Thoracic aorta (tissue), 2 donors: ENCODE results near the gene LCNL1. TPM values are rescaled to one million over a fixed set of nuclear protein-coding genes. Genes with fewer than 3 reads are reported as not detected.

ENCODE experiments used
- ATAC-seq: fragments of 150-250 bp; one replicate; pipeline ENCODE4 v1.8.0; 2017; ENCODE audit warnings: low read depth; ENCODE audit not compliant: insufficient number of reproducible peaks, low FRiP score
- DNase-seq: peaks from one replicate; pipeline ENCODE4 v3.0.0-alpha.2; 2020; ENCODE audit warnings: low spot score
- H3K27ac ChIP-seq, 2 donors: fragments of 200-600 bp; sonication (generic); 1 replicate in 1 of 2; 2 replicates in 1 of 2; pipeline ENCODE4 v1.5.1; 2016; ENCODE audit warnings: mild to moderate bottlenecking in 2 of 2, moderate library complexity in 2 of 2
- H3K27me3 ChIP-seq: fragments of 200-600 bp; sonication (generic); replicated peaks from 2 replicates; pipeline ENCODE4 v1.6.0; 2016; ENCODE audit warnings: mild to moderate bottlenecking; ENCODE audit not compliant: insufficient read depth
- H3K36me3 ChIP-seq: fragments of 200-600 bp; sonication (generic); one replicate; pipeline ENCODE4 v1.5.1; 2016
- H3K4me1 ChIP-seq, 2 donors: fragments of 200-600 bp; sonication (generic); 1 replicate in 1 of 2; 2 replicates in 1 of 2; pipeline versions ENCODE4 v1.5.1 to v1.6.0; 2016; ENCODE audit warnings: low read depth in 2 of 2, mild to moderate bottlenecking in 1 of 2; ENCODE audit not compliant: control insufficient read depth in 1 of 2
- H3K4me3 ChIP-seq: fragments of 200-600 bp; sonication (generic); 2 replicates; pipeline ENCODE4 v1.5.1; 2016; ENCODE audit warnings: mild to moderate bottlenecking
- H3K9me3 ChIP-seq: fragments of 200-600 bp; sonication (generic); 2 replicates; pipeline ENCODE4 v1.5.1; 2016
- total RNA-seq, 2 donors: library from RNA; depleted of rRNA; stranded (reverse); fragments of >200 nt; gene quantifications; one replicate each; pipeline versions ENCODE4 v1.1.0 to v1.2.3, GENCODE V29; 2016
- TF ChIP-seq, protein P1 (sequence below): fragments of 200-600 bp; sonication (generic); IDR thresholded peaks from one replicate; pipeline ENCODE4 v1.5.1; 2019; ENCODE audit warnings: antibody characterized with exemption

Gene LCNL1
- not detected for total RNA-seq

DNA sequence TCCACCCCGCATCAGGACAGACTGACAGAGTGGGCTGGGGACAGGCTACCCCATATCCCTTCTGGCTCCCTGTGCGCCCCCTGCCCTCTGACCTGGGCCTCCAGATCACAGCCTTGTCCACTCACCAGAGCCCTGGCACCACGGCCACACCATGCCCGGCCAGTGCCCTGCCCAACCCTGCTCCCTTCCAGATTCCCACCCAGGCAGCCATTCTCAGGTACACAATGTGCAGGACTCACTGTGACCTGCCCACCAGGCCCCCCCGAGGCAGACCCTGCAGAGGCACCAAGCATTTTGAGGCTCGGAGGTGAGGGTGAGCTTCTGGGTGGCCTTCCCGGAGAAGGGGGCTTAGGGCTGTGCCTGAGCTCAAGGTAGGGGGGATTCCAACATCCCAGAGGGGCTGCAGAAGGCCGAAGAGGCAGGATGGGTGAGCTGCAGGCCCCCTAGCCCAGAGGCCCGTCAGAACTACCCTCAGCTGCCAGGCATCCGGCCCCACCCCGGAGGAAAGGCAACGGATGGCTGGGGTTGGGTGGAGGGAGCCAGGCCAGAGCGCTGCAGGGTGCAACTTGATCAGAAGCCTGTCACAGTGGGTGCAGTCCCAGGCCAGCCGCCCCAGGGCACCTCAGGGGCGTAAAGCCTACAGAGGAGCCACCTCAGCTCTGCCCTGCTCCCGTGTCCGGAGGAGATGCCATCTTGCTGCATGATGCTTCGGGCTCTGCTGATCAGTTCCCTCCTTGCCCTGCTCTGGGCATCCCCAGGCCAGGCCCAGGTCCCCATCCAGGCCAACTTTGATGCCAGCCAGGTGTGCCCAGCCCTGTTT, at the start of gene LCNL1:
Gene LCNL1, plus strand, starts transcription at position 762 of the 820 bp plus-strand sequence. CDS start 594 bp downstream, outside the sequence.
- Histone ChIP-seq H3K27ac (no peak within 1 kb of the TSS), H3K9me3 (no peaks in the 10 kb centered on the region), H3K4me1 (peaks cover 0 to 15% of the 10 kb centered on the region in 2 donors), H3K4me3 (no peak within 1 kb of the TSS), H3K36me3 (no peaks in the 10 kb centered on the region), H3K27me3 (peaks cover 8% of the 10 kb centered on the region)
- ATAC-seq: no peak
- no peak for DNase-seq
- TF ChIP-seq, protein P1, sequence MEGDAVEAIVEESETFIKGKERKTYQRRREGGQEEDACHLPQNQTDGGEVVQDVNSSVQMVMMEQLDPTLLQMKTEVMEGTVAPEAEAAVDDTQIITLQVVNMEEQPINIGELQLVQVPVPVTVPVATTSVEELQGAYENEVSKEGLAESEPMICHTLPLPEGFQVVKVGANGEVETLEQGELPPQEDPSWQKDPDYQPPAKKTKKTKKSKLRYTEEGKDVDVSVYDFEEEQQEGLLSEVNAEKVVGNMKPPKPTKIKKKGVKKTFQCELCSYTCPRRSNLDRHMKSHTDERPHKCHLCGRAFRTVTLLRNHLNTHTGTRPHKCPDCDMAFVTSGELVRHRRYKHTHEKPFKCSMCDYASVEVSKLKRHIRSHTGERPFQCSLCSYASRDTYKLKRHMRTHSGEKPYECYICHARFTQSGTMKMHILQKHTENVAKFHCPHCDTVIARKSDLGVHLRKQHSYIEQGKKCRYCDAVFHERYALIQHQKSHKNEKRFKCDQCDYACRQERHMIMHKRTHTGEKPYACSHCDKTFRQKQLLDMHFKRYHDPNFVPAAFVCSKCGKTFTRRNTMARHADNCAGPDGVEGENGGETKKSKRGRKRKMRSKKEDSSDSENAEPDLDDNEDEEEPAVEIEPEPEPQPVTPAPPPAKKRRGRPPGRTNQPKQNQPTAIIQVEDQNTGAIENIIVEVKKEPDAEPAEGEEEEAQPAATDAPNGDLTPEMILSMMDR: no peak

DNA sequence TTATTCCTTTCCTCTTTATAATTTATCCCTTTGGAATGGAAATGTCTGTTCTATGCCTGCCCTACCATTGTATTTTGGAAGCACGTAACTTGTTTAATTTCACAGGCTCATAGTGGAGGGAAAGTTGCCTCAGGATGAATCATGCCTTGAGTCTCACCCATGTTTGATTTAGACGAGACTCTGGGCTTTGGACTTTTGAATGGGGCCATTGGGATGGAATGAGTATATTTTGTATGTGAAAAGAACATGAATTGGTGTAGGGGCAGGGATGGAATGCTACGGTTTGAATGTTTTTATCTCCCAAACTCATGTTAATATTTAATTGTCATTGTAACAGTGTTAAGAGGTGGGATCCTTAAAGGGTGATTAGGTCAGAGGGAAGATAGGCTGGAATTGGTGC, 48.5 kb upstream of the LCNL1 start:
- peaks cover 3 to 12% of the 10 kb centered on the region in 2 donors for H3K4me1 ChIP-seq

DNA sequence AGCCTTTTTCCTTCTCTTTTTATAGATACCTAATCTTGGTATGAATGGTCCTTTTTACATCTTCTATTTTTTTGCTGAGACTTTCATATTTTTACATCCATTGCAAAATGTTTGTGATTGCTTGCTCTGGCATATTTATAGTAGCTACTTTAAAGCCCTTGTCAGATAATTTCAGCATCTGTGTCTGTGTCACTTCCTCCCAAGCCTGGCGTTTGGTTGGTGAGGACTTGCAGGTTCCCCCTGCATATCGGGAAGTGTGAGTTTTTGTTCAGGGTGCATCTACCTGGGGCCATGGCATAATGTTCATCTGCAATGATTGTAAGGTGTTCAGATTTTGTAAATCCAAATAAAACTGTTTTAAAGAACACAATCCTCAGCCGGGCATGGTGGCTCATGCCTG, 47.1 kb upstream of the LCNL1 start:
- ATAC-seq (no peak), DNase-seq (no peak)
- TF ChIP-seq, protein P1: no peak
- no peaks in the 10 kb centered on the region for H3K9me3 ChIP-seq
- peaks cover 13% of the 10 kb centered on the region for H3K36me3 ChIP-seq
- H3K27me3 ChIP-seq: no peaks in the 10 kb centered on the region
- H3K4me1 ChIP-seq: peaks cover 0 to 9% of the 10 kb centered on the region in 2 donors
- no peak overlapping the region for H3K4me3 ChIP-seq
- H3K27ac ChIP-seq: no peak overlapping the region

More for the DNA sequence above, 48.5 kb upstream of the LCNL1 start:
- no peak overlapping the region for H3K27ac ChIP-seq
- no peaks in the 10 kb centered on the region for H3K27me3 ChIP-seq
- ATAC-seq (no peak), DNase-seq (no peak)
- H3K4me3 ChIP-seq: no peak overlapping the region
- TF ChIP-seq, protein P1: no peak
- no peaks in the 10 kb centered on the region for H3K9me3 ChIP-seq
- peaks cover 1% of the 10 kb centered on the region for H3K36me3 ChIP-seq

DNA sequence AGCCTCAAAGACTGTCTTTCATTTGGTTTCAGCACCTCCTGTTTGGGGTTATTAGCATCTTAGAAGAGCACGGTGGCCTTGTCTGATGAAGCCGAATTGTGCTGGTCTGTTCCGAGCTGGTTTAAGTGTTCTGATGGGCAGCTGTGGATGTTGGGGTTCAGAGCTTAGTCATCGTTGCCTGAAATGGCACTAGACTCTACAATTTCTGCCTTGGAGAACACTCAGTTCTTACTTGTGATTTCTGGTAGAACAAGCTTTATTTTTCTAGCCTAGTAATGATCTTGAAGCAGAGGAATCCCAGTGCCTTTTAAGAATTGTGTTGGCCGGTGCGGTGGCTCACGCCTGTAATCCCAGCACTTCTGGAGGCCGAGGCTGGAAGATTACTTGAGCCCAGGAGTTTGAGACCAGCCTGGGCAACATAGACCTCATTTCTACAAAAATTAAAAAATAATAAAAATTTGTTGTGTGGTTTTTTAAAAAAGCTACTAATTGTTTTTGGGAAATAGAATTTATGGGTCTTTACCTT, 46.1 kb upstream of the LCNL1 start:
- DNase-seq: no peak
- H3K4me3 ChIP-seq: no peak overlapping the region
- TF ChIP-seq, protein P1: no peak
- no peaks in the 10 kb centered on the region for H3K9me3 ChIP-seq
- H3K27me3 ChIP-seq: no peaks in the 10 kb centered on the region
- peaks cover 0 to 11% of the 10 kb centered on the region in 2 donors for H3K4me1 ChIP-seq
- no peak overlapping the region for H3K27ac ChIP-seq
- no peak for ATAC-seq
- peaks cover 22% of the 10 kb centered on the region for H3K36me3 ChIP-seq

DNA sequence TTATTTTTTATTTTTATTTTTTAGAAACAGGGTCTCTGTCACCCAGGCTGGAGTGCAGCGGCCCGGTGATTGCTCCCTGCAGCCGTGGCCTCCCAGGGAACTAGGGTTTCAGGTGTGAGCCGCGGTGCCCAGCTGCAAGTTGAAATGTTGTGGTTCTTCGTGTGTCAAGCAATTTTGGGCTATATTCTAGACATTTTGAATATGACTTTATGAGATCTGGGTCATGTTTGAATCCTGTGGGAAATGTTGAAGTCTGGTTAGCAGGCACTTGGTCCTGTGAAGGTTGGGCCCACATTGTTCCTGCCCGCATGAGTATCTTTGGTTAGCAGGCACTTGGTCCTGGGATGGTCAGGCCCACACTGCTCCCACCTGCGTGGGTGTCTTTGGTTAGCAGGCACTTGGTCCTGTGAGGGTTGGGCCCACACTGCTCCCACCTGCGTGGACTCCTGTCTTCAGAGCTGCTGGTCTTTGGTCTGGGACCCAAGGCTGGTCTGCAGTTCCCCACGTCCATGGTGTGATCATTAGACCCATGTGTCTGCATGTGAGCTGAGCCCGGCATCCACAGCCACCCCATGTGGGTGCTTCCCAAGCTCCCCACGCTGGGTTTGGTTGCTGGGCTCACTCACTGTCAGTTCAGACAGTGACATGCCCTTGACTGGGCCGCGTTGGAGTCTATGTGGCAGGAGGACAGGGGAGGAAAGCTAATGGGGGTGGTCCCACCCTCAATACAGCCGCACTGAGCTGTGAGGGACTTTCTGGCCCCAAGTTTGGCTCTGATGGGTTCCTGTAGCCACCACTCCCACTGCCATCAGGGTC, 45.4 kb upstream of the LCNL1 start:
- no peak for ATAC-seq
- no peaks in the 10 kb centered on the region for H3K9me3 ChIP-seq
- H3K36me3 ChIP-seq: peaks cover 29% of the 10 kb centered on the region
- no peak overlapping the region for H3K27ac ChIP-seq
- no peak overlapping the region for H3K4me3 ChIP-seq
- TF ChIP-seq, protein P1: no peak
- peaks cover 0 to 15% of the 10 kb centered on the region in 2 donors for H3K4me1 ChIP-seq
- DNase-seq: no peak
- no peaks in the 10 kb centered on the region for H3K27me3 ChIP-seq
